Measurements from ENCODE around the gene GALNS. TPM values are rescaled to one million over a fixed set of nuclear protein-coding genes. Genes with fewer than 3 reads are reported as not detected.
"Not testable (repeated sequence)": the region's sequence is repeated elsewhere in the genome, so short reads cannot be mapped to it uniquely, and the experiment has no call there.

GALNS gene
- total RNA-seq, 8 experiments from 2014 or later, result 4.9 to 45.6 (median 17.4) TPM

DNA sequence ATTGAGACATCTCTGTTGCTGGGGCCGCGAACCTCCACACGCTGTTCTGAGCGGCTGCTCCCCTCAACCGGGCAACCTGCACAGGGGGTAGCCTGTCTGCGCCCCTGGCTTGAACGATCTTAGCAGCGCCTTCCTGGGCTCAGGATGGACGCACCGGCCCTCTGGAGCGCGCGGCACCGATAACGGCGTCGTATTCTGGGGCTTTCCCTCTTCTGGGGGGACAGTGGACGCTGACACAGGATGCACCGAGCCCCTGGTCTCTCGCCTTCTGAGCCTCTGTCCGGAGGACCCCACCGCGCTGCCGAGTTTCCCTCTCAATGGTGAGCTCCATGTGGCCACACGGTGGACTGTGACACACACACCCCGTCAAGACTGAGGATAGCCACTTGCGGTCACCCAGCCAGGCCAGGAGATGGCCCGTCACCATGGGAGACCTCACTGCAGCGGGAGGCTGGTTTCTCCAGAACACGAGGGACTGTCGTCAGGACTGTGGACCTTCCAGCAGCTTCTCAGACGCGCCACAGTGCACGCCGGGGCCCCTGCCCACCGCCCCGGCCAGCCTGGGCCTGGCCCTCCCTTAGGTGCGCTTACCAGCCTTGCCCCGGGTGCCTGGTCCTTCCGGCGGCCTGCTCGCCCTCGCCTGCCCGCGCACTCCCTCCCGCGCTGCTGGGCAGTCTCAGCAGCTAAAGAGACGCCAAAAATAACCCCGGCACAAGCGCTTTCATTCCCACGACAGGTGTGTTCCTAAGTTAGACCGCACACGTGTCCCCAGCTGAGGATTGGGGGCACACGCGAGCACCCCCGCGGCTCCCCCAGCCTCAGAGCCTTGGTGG, 39.7 kb upstream of the GALNS start:
- H3K4me1 ChIP-seq (replicated peaks in 1 of 2), result peaks cover 2 to 3% of the 10 kb centered on the region in 2 donors
- 78 to 100% (median 91%) methylated on average over 1 to 17 of the region's 57 CpGs; no CpG with 5 or more reads in 6 of the 10 experiments for WGBS, 10 experiments
- ATAC-seq (replicated peaks in 6 of 8), result no peak
- H3K4me3 ChIP-seq, result no peak overlapping the region
- no peak overlapping the region for H3K27ac ChIP-seq
- in situ Hi-C loops (cut with MboI; ENCODE audit: low pct_unique_long_range_greater_than_20kb in 2 of 9, low sequenced_read_pairs in 9 of 9, unreplicated experiment in 9 of 9), result no loop called here

DNA sequence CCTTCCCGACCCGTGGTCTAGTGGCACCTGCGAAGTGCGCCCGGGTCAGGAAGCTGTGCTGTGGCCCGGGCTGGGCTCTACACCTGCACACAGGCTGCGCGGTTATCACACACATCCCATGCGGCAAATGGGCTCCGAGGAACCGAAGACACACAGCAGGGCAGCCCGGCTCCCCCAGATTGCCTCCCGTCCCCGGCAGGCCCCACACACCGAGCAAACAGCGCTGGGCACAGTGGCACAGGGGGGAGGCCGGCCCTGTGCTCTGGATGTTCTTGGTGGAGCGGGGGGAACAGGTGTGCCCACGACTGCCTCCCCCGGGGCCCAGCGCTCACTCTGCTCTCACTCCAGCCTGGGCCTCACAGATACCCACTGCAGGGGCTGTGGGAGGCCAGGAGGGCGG, 38.6 kb upstream of the GALNS start:
- in situ Hi-C loops (cut with MboI; ENCODE audit: low pct_unique_long_range_greater_than_20kb in 2 of 9, low sequenced_read_pairs in 9 of 9, unreplicated experiment in 9 of 9), result no loop called here
- Histone ChIP-seq H3K4me1 (replicated peaks in 1 of 2) (peaks cover 2 to 3% of the 10 kb centered on the region in 2 donors), H3K4me3 (no peak overlapping the region), H3K27ac (no peak overlapping the region)
- WGBS, 10 experiments, result 65 to 100% (median 90%) methylated on average over 1 to 12 of the region's 22 CpGs; no CpG with 5 or more reads in 5 of the 10 experiments
- peak in 2 of 8 experiments; percentile 3 to 13 for ATAC-seq (replicated peaks in 6 of 8)

DNA sequence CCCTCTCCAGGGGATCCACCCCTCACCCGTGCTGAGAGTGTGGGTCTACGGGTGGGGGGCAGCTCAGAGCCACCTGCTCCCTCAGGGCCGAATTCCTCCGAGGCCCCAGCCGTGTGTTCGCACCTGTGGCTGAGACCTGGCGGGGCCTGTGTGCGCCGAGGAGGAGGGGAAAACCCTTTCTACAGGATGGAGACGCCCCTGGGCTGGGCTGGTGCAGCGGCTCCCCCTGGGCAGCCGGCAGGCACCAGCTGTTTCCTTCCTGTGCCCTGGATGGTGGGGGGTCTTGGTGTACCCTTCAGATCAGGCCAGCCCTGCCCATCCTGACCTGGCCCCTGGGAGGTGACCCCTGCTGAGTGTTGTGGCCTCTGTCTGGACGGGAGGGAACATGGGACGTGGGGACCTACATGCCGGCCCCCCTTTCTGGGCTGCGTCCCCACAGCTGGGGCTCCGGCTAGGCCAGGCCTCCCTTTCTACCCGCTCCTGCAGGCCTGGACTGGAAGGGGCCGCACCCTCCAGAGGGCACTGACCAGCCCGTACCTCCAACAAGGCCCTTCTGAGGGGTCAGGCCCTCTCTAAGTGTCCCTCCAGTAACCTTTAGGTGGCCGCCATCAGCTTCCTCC, 38.0 kb upstream of the GALNS start:
- Histone ChIP-seq H3K4me3 (no peak overlapping the region), H3K27ac (no peak overlapping the region), H3K4me1 (replicated peaks in 1 of 2) (peaks cover 2 to 3% of the 10 kb centered on the region in 2 donors)
- 60% methylated on average over 1 of the region's 21 CpGs; no CpG with 5 or more reads in 9 of the 10 experiments for WGBS, 10 experiments
- ATAC-seq (replicated peaks in 6 of 8), result peak in 1 of 8 experiments; percentile 16
- in situ Hi-C loops (cut with MboI; ENCODE audit: low pct_unique_long_range_greater_than_20kb in 2 of 9, low sequenced_read_pairs in 9 of 9, unreplicated experiment in 9 of 9), result no loop called here

DNA sequence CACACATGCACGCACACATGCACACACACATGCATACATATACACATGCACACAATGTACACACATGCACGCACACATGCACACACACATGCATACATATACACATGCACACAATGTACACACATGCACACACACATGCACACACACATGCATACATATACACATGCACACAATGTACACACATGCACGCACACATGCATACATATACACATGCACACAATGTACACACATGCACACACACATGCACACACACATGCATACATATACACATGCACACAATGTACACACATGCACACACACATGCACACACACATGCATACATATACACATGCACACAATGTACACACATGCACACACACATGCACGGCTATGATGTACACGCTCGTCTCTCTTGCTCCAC, 37.5 kb upstream of the GALNS start:
- ATAC-seq (replicated peaks in 6 of 8); H3K27ac ChIP-seq; H3K4me1 ChIP-seq (replicated peaks in 1 of 2); in situ Hi-C loops (cut with MboI; ENCODE audit: low pct_unique_long_range_greater_than_20kb in 2 of 9, low sequenced_read_pairs in 9 of 9, unreplicated experiment in 9 of 9); H3K4me3 ChIP-seq: not testable (repeated sequence)
- no CpG with 5 or more reads among the region's 6 CpGs for WGBS, 10 experiments

DNA sequence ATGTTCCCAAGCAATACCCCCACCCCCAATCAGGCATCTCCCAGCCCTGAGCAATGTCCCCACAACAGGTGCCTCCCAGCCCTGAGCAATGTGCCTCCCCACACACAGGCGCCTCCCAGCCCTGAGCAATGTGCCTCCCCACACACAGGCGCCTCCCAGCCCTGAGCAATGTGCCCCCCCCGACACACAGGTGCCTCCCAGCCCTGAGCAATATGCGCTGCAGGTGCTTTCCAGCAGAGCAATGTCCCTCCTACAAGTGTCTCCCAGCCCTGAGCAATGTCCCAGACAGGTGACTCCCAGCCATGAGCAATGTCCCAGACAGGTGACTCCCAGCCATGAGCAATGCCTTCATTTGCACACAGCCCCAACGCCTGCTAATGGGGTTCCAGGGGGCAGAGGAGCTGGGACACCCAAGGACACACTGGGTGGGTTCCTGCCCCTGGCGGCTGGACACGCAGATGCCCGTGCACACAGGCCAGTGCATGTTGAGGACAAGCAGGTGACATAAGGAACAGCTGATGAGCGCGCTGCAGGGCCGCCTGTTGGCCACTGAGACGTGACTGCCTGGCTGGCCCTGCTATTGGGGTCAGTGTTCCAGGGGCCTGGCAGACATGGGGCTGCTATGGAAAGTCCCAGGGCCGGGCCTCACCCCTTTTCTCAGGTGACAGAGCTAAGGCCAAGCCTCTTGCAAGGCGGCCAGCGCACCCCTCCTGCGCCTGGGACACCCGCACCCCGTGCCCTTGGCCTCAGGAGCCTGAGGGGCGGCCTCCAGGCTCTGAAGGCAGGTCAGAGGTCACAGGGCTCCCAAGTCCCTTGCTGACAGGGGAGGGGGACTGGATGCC, 36.6 kb upstream of the GALNS start:
- 40 to 100% (median 80%) methylated on average over 1 to 6 of the region's 19 CpGs; no CpG with 5 or more reads in 5 of the 10 experiments for WGBS, 10 experiments
- in situ Hi-C loops (cut with MboI; ENCODE audit: low pct_unique_long_range_greater_than_20kb in 2 of 9, low sequenced_read_pairs in 9 of 9, unreplicated experiment in 9 of 9), result no loop called here

DNA sequence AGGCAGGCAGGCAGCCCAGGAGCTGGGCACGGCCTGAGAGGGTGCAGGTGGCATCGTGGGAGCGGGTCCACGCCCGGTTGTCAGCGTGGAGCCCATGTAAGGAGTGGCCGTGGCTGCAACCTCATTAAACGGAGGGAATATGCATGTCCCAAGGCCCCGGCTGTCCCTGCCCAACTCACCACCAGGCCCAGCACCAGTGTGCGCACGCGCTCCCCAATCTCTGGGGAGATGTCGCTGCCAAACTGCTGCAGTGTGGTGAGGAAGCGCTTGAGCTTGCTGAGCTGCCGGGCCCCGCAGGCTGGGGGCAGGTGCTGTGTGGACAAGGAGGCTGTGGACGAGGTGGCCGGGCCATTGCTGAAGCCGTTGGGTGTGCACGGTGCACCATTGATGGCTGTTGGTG, 35.3 kb upstream of the GALNS start:
- ATAC-seq (replicated peaks in 6 of 8), result no peak
- H3K4me3 ChIP-seq, result no peak overlapping the region
- H3K4me1 ChIP-seq (replicated peaks in 1 of 2), result peaks cover 2 to 14% of the 10 kb centered on the region in 2 donors
- WGBS, 10 experiments, result 91% methylated on average over 6 of the region's 20 CpGs; no CpG with 5 or more reads in 9 of the 10 experiments
- no peak overlapping the region for H3K27ac ChIP-seq
- in situ Hi-C loops (cut with MboI; ENCODE audit: low pct_unique_long_range_greater_than_20kb in 2 of 9, low sequenced_read_pairs in 9 of 9, unreplicated experiment in 9 of 9), result no loop called here

More for the DNA sequence above, 36.6 kb upstream of the GALNS start:
- peak in 1 of 8 experiments; percentile 8 for ATAC-seq (replicated peaks in 6 of 8)
- Histone ChIP-seq H3K4me3 (no peak overlapping the region), H3K4me1 (replicated peaks in 1 of 2) (peaks cover 2 to 7% of the 10 kb centered on the region in 2 donors), H3K27ac (no peak overlapping the region)

DNA sequence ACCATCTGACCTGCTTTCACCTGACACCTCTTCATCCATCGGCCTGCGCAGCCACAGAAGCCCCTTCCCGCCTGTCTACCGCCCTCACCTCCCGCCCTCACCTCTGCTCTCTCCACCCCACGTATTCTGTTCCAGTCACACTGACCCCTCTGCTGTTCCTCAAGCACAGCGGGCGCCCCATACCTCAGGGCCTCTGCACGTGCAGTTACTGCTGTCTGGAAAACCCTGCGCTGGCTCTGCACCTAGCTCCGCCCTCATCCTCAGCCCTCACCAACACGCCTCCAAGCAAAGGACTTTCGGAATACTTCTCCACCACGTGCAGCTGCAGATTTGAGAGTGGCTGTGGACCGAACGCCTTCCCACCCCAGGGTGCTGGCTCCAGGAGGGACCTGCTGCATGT, 34.3 kb upstream of the GALNS start:
- Histone ChIP-seq H3K4me3 (no peak overlapping the region), H3K27ac (no peak overlapping the region), H3K4me1 (replicated peaks in 1 of 2) (peaks cover 2 to 16% of the 10 kb centered on the region in 2 donors)
- 100% methylated on average over 1 of the region's 16 CpGs; no CpG with 5 or more reads in 9 of the 10 experiments for WGBS, 10 experiments
- in situ Hi-C loops (cut with MboI; ENCODE audit: low pct_unique_long_range_greater_than_20kb in 2 of 9, low sequenced_read_pairs in 9 of 9, unreplicated experiment in 9 of 9), result no loop called here
- ATAC-seq (replicated peaks in 6 of 8), result no peak

DNA sequence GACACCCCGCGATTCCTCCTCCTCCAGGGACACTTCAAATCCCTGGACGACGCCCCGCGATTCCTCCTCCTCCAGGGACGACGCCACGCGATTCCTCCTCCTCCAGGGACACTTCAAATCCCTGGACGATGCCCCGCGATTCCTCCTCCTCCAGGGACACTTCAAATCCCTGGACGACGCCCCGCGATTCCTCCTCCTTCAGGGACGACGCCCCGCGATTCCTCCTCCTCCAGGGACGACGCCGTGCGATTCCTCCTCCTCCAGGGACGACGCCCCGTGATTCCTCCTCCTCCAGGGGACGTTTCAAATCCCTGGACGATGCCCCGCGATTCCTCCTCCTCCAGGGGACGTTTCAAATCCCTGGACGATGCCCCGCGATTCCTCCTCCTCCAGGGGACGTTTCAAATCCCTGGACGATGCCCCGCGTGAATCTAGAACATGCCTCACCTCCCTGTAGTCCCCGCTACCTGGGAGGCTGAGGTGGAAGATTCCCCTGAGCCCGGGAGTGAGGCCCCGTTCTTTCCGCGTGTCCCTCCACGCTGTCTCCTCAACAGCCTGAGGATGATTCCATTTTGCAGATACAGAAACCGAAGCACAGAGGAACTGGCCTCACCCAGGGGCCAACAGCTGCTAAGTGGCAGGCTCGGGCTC, 33.1 kb upstream of the GALNS start:
- peaks cover 2 to 16% of the 10 kb centered on the region in 2 donors for H3K4me1 ChIP-seq (replicated peaks in 1 of 2)
- H3K4me3 ChIP-seq; ATAC-seq (replicated peaks in 6 of 8); in situ Hi-C loops (cut with MboI; ENCODE audit: low pct_unique_long_range_greater_than_20kb in 2 of 9, low sequenced_read_pairs in 9 of 9, unreplicated experiment in 9 of 9); H3K27ac ChIP-seq: not testable (repeated sequence)
- WGBS, 10 experiments, result 61 to 100% (median 89%) methylated on average over 3 to 26 of the region's 48 CpGs; no CpG with 5 or more reads in 2 of the 10 experiments

DNA sequence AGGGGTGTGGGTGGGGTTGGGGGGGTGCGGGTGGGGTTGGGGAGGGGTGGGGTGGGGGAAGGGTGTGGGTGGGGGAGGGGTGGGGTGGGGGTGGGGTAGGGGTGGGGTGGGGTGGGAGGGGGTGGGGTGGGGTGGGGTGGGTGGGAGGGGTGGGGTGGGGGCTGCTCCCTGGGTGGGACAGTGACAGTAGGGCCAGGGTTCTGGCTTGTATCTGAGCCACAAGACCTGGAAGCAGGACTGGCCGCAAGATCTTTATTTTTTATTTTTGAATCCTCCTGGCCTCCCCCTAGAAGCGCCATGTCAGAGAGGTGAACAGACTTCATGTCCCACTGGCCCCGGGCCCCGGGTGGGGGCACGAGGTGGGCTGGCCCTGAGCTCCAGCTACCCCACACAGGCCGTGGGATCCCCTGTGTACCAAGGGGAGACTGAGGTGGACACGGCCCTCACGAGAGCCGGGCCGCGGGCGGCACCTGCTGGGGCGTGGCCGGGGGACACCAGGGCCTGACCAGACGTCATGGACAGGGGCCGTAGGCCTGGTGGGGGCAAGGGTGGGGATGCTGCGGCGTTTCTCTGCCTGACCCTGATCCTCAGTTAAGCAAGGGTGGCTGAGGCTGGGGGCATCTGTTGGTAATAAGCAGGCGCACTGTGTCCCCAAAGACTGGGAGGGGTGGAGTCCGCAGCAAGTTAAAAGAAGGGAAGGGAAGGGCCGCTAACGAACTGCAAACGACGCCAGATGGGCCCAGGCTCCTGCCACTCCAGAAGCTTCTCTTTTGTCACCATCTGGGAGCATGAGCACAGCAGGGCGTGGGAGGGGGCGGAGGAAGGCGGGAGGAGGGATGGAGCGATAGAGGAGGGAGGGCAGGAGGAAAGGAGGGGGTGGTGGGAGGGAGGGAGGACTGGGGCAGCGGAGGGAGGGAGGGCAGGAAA, 32.0 kb upstream of the GALNS start:
- in situ Hi-C loops (cut with MboI; ENCODE audit: low pct_unique_long_range_greater_than_20kb in 2 of 9, low sequenced_read_pairs in 9 of 9, unreplicated experiment in 9 of 9), result no loop called here
- peak in 6 of 8 experiments; percentile 12 to 57 (median 34) for ATAC-seq (replicated peaks in 6 of 8)
- peaks cover 2 to 16% of the 10 kb centered on the region in 2 donors for H3K4me1 ChIP-seq (replicated peaks in 1 of 2)
- no CpG with 5 or more reads among the region's 30 CpGs for whole genome bisulfite sequencing, 10 experiments
- H3K4me3 ChIP-seq, result no peak overlapping the region
- H3K27ac ChIP-seq, result peak overlapping the region in 1 of 2 donors; percentile 23

DNA sequence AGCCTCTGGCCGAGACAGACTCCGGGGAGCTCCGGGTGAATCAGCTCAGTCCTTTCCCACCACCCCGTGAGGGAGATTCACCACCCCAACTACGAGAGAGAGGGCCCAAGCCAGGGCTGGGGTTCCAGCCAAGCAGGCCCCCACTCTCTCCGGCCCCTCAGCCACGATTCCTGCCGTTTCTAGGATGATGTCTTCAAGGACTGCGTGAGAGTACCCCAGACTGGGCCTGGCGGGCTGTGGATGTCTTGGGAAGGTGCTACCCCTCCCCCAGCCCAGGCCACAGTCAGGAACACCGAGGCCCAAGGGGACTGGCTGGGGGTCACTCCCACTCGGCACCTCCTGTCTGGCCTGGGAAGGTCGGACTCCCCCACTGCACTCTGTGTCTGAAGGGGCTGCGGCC, 31.3 kb upstream of the GALNS start:
- WGBS, 10 experiments, result 40 to 100% (median 65%) methylated on average over 1 to 2 of the region's 14 CpGs; no CpG with 5 or more reads in 6 of the 10 experiments

DNA sequence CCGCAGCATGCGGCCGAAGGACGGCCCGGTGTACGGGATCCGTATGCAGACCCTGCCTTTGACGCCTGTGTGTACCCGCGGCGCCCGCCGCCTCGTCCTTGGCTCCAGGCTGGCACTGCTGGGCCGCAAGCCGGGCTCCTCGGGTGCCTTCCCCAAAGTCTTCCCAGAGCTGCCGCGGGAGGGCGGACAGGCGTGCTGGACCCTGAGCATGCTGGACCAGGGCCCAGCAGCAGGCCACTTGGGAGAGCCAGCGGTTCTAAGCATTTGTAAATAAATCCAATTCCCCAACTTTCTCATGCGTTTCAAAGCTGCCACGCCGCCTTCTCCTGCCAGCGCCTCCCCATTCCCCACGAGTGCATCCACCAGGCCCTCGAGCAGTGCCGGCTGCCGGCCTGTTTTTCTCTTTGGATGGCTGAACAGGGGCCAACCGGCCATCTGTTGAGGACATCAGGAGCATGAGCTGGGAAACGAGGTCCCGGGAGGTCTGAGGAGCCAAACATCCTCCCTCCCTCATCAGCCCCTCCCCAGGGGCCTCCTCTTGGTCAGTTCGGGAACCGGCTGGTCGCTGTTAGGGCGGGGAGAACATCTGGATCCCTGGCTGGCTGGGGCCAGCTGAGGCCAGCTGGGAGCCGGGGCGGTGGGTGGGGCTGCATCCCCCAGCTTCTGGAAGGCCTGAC, 30.2 kb upstream of the GALNS start:
- peak overlapping the region in 1 of 2 donors; percentile 43 for H3K27ac ChIP-seq
- in situ Hi-C loops (cut with MboI; ENCODE audit: low pct_unique_long_range_greater_than_20kb in 2 of 9, low sequenced_read_pairs in 9 of 9, unreplicated experiment in 9 of 9), result no loop called here
- 30 to 91% (median 63%) methylated on average over 2 to 13 of the region's 39 CpGs; no CpG with 5 or more reads in 6 of the 10 experiments for WGBS, 10 experiments

More for the DNA sequence above, 31.3 kb upstream of the GALNS start:
- Histone ChIP-seq H3K4me1 (replicated peaks in 1 of 2) (peaks cover 2 to 16% of the 10 kb centered on the region in 2 donors), H3K4me3 (no peak overlapping the region), H3K27ac (no peak overlapping the region)
- no peak for ATAC-seq (replicated peaks in 6 of 8)
- in situ Hi-C loops (cut with MboI; ENCODE audit: low pct_unique_long_range_greater_than_20kb in 2 of 9, low sequenced_read_pairs in 9 of 9, unreplicated experiment in 9 of 9), result no loop called here

More for the DNA sequence above, 30.2 kb upstream of the GALNS start:
- Histone ChIP-seq H3K4me1 (replicated peaks in 1 of 2) (peaks cover 1 to 13% of the 10 kb centered on the region in 2 donors), H3K4me3 (no peak overlapping the region)
- peak in 6 of 8 experiments; percentile 12 to 64 (median 30) for ATAC-seq (replicated peaks in 6 of 8)

Data from motor neuron (in vitro differentiated cells).